Fibroblast of the conjunctiva (primary cell): Measurements from ENCODE around the gene TAF1D.
A peak's percentile ranks its signal among the peaks of the same experiment; 100 is the strongest.

ENCODE experiments used
- DNase-seq: peaks from one replicate; pipeline ENCODE4 v3.0.0-alpha.2; 2010; ENCODE audit warnings: low read depth

TAF1D gene

DNA sequence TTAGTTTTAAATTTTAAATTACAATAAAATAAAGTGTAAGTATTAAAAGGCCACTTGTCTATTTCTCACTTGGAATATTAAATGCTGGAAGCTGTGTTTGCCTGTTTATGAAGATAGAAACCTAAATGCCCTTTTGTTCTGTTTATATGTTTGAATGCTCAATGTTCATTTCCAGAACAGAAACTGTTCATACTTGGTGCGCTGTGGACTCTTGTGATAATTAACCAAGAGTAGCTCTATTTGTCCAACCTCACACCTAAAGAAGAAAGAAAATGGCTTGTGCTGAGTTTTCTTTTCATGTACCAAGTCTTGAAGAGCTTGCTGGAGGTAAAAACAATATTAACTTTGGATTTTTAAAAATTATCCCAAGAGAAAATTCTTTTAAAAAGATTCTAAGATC is 5.8 kb upstream of the TAF1D start:
- no peak for DNase-seq

DNA sequence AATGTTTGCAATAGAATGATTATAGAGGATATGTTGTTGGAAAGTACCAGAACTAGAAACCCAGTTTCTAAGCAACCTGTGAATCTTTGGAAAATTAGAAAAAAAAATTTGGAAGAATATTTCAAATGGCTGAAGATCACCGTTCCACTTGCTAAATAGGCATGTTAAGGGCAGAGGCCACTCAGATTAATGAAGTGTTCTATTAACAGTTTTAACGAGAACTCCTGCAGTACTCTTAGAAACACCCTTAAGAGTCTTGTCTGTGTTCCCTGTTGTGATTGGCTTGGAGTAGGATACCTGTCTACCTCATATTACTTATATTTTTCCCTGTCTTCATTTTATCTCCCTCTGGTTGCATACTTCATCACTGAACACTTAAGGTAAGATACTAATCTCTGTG is 4.8 kb upstream of the TAF1D start:
- no peak for DNase-seq

DNA sequence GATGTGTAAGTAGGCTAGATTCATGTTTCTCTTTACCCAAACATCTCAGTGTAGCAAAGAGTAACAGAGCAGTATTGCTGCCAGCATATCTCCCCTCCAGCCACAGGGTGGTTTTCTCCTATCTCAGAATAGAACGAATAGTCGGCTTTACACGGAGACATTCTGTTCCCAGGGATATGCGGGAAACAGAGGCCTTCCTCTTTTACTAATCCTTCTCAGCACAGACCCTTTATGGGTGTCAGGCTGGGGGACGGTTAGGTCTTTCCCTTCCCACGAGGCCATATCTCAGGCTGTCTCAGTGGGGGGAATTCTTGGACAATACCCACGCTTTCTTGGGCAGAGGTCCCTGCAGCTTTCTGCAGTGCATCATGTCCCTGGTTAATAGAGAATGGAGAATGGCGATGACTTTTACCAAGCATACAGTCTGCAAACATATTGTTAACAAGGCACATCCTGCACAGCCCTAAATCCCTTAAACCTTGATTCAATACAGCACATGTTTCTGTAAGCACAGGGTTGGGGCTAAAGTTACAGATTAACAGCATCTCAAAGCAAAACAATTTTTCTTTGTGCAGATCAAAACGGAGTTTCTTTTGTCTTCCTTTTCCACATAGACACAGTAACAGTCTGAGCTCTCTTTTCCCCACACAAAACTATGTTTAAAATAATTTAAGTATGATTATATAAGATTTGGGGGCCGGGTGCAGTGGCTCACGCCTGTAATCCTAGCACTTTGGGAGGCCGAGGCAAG is 3.9 kb upstream of the TAF1D start:
- DNase-seq, result peak; percentile 13

DNA sequence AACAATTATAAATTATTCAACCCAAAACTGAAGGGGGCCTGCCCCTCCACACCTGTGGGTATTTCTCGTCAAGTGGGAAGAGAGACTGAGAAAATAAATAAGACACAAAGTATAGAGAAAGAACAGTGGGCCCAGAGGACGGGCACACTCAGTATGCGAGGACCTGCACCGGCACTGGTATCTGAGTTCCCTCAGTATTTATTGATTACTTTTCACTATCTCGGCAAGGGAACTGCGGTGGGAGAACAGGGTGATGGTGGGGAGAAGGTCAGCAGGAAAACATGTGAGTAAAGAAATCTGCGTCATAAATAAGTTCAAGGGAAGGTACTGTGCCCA is 3.3 kb upstream of the TAF1D start:
- DNase-seq, result no peak

DNA sequence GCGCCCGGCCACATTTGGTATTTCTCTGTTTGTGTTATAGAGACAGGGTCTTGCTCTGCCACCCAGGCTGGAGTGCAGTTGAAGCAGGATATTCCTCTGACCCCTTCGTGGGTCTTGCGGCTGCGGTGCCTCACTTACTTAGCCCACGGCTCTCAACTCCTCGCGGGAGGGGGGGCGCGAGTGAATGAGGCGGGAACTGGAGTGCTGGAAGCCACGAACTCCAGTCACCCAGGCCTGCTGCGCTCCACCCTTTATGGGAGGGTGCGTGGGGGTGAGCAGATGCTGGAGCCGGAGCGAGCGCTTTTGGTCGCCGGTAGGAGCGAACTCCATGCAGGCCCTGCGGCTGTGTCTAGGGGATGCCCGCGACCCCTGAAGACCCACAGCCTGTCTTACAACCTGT is 2.0 kb upstream of the TAF1D start:
- DNase-seq, result no peak

DNA sequence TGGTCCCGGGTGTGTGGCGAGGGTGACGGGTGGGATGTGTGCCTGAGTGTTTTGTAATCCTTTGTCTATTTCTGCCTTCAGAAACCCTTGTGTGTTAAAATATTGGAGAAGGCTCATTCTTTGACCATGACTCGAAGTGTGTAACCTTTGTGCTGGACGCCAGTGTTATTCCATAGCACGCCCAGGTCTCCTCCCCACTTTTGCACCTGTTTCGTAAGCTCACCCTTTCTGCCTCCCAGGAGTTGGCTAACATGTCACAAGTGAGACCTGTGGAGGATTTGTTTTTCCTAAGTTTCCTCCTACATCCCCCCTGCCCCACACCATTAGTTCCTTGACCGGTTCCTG is 559 bp upstream of the TAF1D start:
- peak; percentile 30 for DNase-seq

DNA sequence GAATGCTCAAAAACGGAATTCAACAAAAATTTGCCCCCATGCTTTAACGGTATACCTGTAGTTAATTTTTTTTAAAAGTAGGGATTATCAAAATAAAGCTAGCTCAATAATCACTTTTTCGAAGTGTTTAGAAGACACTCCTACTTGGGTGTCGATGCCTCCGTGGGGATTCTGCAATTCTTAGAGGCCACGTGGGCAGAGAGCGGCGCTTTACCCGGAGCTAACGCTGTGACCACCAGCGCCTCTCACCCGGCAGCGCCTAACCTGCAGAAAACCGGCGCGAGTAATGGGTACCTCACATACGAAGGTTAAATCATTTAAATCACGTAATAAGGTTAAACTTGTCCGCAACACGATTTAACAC is 583 bp downstream of the TAF1D start:
- peak; percentile 30 for DNase-seq

DNA sequence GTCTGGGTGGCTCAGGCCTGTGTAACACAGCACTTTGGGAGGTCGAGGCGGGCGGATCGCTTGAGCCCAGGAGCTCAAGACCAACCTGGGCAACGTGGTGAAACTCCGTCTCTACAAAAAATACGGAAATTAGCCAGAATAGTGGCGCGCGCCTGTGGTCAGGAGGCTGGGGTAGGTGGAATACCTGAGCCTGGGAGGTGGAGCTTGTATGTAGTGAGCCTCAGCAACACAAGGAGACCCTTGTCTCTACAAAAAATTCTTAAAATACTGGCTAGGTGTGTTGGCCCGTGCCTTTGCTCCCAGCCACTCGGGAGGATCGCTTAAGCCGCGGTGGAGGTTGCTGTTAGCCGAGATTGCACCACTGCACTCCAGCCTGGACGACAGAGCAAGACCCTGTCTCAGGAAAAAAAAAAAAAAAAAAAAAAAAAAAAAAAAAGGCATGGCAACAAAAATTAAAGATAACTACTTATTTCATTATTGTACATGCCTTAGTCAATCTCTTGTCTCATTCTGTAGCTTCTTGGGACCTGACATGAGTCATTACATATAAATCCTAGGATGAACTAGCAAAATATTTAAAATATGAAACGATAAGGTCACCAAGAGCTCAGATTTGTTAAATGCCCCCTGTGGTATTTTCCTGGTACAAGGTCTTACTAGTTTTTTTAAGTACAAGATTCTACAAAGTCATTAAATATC is 1.1 kb downstream of the TAF1D start:
- DNase-seq, result no peak

DNA sequence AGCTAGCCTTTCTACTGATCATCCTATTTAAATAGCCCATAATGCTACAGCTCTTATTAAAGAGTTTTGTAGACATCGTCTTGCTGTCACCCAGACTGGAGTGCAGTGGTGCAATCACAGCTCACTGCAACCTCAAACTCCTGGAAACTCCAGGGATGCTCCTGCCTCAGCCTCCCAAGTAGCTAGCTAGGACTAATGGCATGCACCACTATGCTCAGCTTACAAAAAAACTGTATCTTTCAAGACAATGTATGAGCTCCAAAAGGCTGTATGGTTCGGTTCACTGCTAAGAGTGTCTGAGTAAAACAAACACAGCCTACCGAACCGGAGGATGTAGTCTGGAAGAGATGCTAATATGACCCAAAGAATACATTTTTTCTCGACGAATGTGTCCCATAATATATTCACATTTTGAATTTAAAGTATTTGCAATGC is 2.6 kb downstream of the TAF1D start:
- no peak for DNase-seq

DNA sequence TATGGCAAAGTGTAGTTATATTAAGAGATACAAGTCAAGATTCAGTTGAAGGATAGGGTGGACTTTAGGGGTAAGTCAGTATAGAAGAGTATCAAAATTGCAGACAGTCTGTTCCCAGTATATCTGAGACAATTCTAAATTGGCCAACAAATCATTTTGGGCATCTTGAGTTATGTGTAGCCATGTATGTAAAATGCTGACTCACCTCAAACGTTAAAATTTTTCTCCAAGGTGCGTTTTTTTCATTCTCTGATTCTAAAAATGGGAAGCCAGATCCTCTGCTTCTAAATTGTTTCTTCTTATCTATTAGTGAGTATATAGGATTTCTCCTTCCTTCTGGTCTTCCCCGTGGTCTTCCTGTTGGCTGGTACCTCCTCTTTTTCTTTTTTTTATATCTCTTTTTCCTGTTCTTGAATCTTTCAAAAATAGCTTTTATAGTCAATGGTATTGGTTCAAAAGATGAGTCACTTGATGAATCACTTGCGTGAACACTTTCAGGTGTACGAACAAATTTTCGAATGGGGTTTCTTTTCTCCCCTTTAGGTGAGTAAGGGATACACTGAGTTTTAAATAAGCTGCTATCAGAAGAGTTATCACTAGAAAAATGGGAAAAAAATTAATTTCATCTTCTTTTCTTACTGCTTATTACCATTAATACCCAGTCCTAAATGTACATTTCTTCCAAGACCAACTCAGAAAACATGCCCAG is 3.2 kb downstream of the TAF1D start:
- DNase-seq, result no peak

DNA sequence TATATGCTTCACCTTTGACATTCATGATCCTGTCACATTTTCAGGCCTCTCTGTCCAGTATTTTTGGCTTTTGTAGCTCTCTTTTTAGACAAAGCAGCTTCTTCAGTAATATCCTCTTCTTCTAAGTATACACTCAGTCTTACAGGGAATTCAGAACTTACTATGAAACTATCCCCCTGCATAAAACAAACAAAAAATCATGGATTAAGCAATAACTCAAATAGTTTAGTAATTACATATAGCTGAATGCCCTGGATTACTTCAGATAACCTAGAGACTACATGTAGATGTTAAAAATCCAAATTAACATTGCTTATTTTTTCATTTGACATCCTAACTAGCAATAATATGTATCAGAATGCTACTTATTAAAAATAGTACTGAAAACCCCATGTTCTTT is 5.2 kb downstream of the TAF1D start:
- no peak for DNase-seq

DNA sequence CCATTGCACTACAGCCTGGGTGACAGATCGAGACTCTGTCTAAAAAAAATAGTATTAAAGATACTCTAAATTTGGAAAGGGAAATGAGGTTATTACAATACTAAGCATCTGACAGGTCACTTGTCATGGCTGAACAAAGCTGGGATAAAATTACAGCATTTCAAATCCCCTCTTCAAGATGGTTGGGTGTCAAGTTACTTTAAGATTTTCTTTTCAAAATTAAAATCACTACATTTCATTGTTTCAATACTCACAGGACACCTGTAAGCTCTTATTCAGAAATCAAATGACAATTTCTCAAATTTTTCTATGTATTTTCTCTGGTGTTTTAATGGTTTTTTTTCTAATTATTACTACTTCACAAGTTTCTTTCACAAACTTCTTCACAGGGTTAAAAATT is 5.7 kb downstream of the TAF1D start:
- DNase-seq, result no peak

DNA sequence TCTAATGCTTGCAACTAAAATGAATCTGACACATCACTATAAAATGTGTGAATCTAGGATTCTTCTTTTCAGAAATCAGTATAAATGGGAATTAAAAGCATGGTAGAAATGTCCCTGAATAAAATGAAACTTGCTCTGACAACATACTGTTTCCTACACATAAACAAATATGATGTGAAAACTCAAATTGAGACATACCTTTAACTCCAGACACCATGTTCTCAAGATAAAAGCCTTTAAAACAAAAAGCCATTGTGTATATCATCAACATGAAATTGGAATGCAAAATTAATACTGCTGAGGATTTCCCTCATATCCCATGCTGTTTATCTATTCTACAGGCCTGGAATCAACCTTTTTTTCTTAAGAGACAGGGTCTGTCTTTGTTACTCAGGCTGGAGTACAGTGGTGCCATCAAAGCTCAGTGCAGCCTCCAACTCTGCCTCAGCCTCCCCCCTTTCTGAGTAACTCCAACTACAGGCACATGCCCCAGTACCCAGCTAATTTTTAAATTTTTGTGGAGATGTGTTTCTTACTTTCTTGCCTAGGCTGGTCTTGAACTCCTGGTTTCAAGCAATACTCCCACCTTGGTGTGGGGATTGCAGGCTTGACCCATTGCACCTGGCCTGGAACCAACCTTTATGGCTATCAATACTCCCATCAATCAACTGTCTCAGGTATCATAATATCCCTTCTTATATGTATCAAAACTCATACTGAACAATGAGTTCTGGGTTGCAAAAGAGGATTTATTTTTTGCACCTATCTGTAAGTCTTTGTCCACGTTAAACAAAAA is 6.7 kb downstream of the TAF1D start:
- no peak for DNase-seq

DNA sequence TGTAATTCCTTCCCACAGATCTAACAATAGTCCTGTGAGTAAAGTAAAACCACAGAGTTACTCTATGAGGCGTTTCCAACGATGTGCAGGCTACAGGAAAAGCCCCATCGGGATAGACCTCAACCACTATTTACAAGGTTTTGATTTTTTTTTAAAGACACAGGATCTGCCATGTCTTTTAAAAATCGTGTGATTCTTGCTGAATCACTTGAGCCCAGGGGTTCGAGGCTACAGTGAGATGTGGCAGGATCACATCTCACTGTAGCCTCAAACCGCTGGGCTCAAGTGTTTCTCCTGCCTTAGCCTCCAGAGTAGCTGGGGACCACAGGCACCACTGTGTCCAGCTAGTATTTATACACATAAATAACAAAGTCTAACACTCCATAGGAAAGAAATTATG is 7.8 kb downstream of the TAF1D start:
- no peak for DNase-seq

DNA sequence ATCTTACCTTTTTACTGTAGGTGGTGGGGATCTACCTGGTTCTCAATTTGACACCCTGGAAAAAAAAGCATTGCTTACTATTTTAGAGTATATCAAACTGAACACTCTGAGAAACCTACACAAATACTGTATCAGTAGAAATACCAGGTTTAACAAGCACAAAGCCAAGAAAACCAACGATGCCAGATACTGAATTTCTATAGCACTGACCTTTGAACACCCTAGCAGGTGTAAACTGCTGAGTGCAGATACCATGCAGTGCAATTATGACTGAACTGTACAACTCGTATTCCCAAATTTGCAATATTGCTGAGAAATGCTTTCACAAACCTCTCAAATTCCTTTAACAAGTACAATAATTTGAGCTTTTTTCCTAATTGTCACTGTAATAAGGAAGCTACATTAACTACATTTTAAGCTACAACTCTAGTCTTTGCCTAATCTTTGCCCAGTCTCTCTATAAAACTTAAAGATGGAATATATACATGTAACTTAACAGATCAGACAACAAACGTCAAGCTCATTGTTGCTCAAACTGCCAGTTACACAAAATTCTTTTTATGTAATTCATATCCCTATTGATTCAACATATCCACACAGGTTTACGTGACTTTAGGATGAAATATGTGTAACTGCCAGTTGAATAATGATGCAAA is 8.9 kb downstream of the TAF1D start:
- no peak for DNase-seq

DNA sequence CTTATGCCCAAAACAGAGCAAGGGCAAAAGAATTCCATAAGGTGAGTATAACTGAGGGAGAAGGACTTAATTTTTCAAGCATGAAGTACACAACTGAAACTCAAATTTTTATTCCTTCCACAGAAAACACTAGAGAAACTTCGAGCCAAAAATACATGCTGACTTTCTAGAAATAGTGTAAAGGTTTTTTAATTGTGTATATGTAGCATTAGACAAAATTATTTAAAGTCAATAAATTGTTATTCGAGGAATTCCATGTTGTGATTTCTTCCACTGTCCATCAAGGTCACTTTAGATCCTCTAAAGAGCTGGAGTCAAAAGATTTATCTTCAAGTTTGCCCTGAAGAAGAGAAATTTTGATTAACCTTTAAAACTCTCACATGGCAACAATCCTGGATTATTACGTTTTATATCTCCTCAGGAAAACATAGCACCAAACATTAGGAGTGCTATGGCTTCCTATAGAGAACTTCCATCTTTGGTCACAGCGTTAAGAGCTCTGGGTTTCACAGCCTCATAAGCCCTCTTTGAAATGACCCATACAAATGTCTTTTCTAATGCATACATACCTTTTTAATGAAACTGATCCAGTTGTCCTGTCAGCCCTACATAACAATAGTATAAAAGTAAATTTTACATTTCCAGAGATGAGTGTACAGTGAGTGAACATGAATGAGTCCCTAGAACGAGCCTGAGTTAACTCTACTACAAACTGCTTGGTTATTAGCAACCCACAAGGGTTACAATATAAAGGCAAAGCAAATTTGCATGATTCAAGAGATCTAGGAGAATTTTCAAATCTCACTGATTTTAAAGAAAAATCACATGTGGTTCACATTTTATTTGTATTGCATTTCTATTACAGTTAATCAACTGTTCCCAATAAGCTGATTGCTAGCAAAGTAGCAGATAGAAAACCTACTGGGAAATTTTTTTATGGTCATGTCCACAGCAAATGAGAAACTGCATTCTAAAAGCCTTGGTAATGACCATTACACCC is 10.9 kb downstream of the TAF1D start:
- no peak for DNase-seq

DNA sequence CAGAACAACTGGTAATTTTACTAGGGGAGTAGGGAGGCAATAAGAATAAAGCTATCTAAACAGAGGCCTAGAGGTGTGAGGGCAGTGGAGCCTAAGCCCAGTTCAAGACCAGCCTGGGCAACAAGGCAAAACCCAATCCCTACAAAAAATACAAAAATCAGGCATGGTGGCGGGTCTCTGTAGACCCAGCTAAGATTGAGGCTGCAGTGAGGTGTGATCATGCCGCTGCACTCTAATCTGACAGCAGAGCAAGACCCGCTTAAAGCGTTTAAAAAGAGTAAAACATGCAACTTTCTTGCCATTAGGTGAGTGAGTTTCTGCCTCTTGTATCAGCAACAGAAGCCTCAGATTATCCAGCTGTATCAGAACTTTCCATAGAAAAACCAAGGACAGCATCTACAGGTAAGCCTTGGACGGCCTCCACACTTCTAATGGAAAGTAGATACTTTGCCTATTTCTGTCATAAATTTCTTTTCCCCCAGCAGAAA is 12.1 kb downstream of the TAF1D start:
- DNase-seq, result no peak

DNA sequence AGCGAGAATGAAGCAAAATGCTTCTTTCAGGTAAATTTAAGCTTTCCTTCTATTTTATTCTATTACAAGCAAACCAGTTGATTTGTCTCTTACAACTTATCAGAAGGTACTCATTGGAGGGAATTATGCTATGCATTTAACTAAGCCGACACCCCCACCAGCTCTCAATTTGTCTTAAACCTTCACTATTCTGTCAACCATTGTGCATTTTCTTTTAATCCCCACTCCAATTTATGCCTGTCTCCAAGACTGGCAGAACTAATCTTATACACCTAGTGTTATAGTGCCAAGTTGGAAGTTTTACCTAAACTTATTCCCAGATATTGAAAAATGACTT is 12.5 kb downstream of the TAF1D start:
- no peak for DNase-seq

DNA sequence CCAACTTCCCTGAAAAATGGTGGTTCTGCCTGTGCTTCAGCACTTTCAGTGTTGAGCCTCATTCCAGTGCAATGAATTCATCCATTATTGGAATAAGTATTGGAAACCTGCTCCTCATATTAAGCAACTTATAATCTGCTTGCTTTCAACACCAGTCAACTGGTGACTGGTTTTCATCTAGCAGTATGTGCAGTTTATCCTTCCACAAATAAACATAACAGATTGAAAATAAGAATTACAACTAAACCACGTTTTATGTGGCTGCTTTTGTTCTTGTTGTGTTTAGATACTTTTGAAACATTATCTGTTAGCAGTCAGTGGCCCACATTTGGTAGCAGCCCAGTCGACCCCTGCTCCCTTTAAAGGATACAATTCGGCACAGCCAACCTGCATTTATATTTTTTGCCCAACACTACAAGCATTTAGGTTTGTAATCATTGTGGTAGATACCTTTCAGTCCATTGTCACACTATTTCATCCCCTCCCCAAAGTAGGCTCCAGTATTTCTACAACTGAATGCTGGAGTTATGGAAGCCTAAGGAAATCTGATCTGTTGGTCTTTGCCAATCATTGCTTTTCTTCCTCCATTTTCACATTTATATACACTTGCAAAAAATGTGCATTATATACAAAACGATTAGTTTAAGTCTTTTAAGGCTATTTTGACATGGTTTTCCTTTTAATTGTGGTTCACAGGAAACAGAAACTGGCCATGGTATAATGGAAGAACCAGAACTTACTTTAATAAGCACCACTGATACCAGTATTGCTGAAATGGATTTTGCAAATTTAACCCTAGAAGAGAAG is 13.1 kb downstream of the TAF1D start:
- DNase-seq, result peak; percentile 55

DNA sequence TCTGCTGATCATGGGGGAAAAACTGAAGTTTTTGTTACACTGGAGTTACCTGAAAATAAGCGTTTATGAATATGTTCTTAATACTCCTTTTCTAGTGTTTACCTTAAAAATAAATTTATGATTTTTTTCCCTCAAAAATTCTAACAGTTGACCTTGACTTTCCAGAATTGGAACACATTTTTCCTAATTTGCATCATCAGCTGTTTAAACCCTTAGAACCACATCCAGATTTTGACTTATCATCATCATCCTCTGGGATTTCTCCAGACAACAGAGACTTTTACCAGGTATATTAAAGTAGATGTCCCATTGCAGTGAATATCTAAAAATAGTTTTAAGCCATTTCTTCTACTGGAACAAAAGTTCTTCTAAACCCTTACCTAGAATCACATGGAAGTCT is 17.2 kb downstream of the TAF1D start:
- DNase-seq, result no peak
